ENCODE results near the gene STAT6.

GRCh38 chr12:57104292-57104910 is 6.8 kb downstream of the STAT6 start:
- no peak for TF ChIP-seq CTCF (IDR thresholded peaks at IDR 0.05)
- TF ChIP-seq REST (IDR thresholded peaks at IDR 0.05; ENCODE audit: insufficient read depth in 1 of 2, low read depth in 2 of 2, low read length in 1 of 2) = no peak
- no peak for TF ChIP-seq POLR2AphosphoS5 (IDR thresholded peaks at IDR 0.05; ENCODE audit: low read depth, low read length)

Data from Panc1 (cell line).